HG03460 (cell line): ENCODE data around the gene HRH2.
A peak's percentile ranks its signal among the peaks of the same experiment; 100 is the strongest.
"Not testable (repeated sequence)": the region's sequence is repeated elsewhere in the genome, so short reads cannot be mapped to it uniquely, and the experiment has no call there.

Experiments used
- ATAC-seq: cut with Tn5 transposase; IDR thresholded peaks from one replicate; pipeline ENCODE4 v1.9.1; 2021; ENCODE audit not compliant: unreplicated experiment

HRH2 gene

DNA sequence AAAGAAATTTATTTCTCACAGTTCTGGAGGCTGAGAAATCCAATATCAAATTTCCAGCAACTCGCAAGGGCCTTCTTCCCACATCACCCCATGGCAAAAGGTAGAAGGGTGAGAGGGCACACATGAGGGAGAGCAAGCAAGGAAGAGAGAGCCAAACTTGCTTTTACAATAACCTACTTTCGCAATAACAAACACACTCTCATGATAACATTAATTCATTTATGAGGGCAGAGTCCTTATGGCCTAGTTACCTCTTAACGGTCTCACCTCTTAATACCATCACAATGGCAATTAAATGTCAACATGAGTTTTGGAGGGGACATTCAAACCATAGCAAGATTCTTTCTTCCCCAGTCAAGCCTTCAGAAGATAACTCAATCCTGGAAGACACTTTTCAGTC lies 11.6 kb upstream of the HRH2 start:
- ATAC-seq: no peak

DNA sequence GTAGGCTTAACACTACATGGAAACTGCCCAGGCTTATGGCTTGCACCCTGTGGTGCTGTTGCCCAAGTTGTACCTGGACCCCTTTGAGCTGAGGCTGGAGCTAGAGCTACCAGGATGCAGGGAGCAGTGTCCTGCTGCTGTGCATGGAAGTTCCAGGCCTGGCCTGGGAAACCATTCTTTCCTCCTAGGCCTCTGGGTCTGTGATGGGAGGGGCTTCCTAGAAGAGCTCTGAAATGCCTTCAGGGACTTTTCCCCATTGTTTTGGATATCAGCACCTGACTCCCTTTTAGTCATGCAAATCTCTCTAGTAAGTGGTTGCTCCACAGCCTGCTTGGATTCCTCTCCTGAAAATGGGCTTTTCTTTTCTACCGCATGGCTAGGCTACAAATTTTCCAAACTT lies 7.9 kb upstream of the HRH2 start:
- ATAC-seq: no peak

DNA sequence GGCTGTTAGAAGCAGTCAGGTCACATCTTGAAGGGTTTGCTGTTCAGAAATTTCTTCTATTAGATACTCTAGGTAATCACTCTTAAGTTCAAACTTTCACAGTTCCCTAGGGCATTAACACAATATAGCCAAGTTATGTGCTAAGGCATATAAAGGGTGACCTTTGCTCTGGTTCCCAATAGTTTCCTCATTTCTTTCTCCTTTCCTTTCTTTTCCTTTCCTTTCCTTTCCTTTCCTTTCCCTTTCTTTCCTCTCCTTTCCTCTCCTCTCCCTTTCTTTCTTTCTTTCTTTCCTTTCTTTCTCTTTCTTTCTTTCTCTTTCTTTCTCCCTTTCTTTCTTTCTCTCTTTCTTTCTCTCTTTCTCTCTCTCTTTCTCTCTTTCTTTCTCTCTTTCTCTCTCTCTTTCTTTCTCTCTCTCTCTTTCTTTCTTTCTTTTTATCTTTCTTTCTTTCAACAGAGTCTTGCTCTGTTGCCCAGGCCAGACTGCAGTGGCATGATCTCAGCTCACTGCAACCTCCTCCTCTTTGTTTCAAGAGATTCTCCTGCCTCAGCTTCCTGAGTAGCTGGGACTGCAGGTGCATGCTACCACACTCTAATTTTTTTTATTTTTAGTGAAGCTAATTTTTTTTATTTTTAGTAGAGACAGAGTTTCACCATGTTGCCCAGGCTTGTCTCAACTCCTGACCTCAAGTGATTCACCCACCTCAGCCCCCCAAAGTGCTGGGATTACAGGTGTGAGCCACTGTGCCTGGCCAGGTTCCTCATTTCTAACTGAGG lies 7.3 kb upstream of the HRH2 start:
- not testable (repeated sequence) for ATAC-seq

DNA sequence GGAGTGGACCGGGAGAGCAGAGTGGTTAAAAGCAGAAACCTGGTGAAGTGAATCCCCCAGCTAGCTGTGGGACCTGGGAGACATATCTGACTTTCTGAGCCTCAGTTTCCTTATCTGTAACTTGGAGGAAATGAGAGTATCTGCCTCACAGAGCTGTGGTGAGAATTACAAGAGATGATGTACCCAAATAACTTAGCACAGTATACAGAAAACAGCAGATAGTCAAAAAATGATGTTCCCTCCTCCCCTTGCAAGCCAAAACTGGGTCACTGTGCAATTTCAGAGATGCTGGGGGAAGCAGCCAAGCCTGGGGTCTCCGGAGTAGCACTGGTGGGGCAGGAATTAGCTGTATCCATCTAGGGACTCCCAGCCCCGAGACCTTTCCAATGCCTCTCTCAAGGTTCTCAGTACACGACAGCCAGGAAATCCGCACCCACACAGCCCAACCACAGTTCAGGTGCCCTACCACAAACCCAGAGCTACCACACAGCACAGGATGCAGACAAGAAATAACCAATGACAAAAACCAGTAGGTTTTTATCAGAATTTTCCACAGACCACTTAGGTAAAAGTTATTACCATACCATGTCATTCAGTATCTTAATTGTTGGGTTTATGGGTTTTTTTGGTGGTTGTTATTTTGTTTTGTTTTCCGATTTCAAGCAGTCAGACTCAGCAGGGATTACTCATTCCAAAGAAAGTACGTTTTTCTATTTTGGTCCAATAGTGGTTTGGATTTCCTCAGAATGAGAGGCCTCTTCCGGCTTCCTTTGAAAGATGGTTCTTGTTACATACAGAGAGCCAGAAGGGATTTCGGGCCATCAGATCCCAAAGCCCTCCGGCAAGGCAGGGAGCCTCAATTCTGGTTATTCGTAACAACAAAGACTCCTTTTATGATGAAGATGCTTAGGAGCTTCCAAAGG lies 4.9 kb upstream of the HRH2 start:
- peak; percentile 80 for ATAC-seq

DNA sequence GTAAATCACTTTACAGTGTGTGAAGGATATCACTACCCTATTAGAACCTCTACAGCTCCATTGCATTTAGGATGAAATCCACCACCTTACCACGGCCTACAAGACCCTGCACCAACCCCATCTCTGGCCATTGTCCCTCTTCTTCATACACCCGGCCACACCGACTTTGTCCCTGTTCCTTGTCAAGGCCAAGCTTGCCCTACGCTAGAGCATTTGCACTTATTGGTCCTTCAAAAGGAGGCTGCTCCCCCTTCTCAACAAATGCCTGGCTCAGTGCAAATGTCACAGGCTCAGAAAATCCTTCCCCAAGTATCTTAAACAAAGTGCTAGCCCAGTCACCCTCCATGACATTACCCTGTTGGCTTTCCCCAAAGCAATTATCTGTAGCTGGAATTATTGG lies 4.1 kb upstream of the HRH2 start:
- no peak for ATAC-seq

DNA sequence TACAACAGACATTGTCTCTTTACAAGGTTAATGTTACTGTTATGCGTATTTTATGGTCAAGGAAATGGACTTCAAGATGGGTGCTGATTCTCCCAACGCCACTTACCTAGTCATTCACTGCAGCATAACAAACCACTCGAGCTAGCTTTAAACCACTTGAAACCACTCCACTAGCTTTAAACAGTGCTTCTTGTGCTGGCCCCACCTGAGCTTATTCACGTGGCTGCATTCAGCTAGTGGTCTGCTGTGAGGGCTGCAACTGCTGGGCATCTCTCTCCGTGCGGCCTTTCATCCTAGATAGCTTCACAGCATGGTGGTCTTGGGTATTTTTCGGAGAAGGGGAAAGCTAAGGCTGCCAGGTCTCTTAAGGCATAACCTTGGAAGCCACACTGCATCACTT lies 3.5 kb upstream of the HRH2 start:
- no peak for ATAC-seq

DNA sequence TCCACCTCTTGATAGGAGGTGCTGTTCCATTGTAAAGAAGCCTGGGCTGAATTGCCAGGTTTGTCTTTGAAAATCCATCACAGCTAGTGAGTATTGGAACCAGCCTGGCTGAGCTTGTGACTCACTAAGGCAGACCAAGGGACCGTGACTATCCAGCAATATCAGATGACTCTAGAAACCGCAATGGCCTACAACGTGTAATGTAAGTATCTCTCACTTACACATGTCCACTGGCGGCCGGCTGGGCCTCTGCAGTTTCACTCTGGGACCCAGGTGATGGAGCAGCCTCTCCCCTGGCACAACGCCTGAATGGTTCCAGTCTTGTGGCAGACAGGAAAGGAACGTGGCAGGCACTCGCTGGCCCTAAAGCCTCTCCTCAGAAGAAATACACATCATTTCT lies 3.1 kb upstream of the HRH2 start:
- ATAC-seq: no peak

DNA sequence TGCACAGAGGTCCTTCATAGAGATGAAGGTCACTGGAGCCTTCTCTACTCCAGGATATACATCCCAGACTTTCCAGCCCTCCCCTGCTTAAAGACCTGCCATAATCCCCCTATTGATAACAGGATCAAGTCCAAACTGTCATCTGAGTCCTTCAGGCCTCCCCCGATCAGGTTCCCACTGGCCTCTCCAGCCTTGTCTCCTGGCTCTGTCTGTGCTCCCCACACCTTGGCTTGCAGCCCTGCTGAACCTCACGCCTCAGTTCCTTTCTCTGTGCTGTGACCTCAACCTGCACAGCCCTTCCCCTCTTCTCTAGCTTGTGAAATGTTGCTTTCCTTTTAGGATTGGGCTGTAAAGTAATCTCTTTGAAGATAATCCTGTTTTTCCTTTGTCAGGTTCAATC lies 2.5 kb upstream of the HRH2 start:
- ATAC-seq: no peak

DNA sequence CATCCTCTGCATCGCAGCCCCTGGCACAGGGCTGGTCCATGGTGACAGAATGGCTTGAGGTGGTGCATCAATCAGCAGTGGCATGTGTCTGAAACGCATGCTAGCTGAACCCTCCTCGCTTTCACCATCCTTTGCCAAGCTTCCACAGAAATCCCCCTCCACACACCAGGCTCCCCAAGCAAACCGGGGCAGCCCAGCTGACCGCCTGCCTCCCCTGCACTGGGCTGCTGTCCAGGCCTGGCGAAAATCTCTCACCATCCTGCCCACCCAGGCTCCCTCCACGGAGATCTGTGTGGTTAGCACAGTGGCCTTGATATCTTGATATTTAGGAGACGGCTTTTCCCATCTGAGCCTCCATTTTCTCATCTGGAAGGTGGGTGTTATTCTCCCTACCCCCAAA lies 905 bp upstream of the HRH2 start:
- no peak for ATAC-seq

DNA sequence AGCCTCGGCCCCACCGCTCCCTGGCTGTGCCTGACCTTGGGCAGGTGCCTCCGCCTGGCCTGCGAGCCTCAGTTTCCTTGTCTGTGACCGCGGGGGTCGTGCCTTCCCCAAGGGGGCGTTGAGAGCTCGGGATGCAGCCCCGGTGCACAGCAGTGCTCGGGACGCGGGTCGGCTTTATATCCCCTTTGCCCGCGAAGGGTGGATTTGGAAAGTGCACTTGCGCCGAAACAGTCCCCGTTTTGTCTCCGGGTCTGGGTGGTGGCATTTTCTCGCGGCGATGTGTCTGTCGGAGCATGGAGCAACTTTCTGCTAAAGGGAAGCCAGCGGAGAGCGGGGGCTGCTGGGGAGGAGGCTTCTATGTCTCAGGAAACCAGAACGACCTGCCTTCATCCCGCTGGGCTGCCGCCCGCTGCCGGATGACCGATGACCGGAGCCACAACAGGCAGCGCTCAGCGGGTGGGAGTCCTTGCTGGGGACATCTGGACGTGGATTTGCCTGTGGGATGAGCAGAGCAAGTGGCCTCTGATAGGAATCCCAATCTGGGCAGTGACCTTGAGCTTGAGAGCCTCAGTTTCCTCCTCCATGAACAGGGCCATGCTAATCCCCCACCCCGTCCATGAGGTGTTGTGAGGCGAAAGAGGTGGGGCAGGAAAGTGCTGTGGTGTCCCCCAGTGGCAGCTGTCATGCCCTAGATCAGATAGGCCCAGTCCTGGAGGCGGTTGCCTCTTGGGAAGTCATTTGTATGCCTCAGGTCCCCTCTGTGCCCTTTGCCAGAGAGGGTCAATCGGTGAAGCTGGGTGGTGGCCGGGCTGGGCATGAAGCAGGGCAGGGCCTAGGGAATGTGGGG lies 651 bp downstream of the HRH2 start:
- no peak for ATAC-seq

DNA sequence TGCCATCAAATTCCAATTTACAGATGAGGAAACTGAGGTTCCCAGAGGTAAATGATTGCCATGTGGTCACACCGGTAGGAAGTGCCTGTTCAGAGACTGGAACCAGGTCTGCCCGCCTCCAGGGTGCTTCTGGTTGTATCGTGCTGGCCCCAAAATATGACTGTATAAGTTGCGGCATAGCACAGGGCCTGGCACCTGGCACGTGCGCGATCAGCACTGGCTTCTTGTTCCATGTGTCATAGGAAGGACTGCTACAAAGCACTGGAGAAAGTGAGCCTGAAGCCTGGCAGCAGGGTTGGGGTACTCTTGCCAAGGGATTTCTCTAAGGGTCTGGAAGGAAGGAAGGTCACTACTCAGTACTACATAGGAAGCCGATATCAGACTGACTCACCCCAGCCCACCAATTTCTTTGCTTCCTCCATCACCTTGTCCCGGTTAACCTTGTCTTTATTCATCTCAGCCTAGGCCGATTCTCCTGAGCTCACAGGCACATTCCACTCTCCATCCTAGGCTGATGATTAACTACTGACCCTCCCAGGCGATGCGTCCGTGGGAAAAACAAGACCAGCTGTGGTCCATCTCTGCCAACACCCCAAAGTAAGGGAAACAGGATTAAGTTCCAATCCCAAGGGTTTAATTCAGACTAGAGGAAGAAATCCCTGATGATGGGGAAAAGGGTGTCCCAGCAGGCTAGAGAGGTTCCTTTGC lies 1.8 kb downstream of the HRH2 start:
- ATAC-seq: no peak

DNA sequence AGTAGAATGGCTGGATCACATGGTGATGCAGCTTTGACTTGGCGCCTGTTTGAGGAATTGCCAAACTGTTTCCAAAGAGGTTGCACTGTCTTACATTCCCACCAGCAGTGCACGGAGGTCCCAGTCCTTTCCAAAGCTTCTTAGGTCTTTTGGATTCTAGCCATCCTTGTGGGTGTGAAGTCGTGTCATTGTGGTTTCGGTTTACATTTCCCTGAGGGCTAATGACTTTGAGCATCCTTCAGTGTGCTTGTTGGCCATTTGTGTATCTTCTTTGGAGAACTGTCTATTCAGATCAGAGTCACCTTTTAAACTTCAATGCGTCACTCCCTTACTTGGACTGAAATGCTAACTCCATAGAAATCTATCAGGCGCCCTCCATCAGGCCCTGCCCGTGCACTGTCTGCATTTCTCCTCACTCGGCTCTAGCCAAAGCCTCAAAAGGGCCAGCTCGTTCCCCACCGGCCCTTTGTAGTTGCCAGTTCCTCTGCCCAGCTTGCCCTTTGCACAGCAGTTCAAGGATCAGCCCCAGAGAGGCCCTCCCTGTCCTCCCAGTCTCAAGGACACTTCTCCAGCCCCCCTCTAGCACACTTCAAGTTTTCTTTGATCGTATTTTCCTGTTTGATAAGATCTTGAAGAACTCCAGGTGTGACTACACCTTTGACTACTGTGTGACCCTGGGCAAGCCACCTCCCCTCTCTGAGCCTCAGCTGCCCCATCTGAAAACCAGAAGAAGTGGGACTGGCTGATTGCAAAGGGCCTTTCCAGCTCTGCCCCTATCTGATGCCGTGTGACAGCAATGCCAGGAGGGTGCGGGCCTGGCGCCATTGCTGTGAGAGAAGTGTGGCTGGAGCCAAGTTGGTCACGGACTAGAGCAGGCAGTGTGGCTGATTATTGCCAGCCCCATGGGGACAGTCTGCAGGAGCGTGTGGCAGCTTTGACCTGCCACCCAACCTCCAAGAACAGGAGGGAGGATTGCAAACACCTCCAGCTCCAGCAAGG lies 5.6 kb downstream of the HRH2 start:
- no peak for ATAC-seq

DNA sequence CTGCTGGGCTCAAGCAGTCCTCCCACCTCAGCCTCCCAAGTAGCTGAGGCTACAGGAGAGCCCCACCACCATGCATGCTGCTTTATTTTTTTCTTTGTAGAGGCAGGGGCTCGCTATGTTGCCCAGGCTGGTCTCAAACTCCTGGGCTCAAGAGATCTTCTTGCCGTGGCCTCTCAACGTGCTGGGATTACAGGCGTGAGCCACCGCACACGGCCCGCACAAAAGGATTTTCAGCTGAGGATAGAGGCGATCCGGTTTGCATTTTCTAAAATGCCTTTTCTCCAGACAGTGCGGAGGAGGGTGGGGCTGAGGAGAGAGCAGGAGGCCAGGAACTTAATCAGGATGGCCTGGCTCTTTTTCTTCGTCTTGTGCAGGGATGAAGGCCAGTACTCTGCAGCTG lies 6.9 kb downstream of the HRH2 start:
- no peak for ATAC-seq

DNA sequence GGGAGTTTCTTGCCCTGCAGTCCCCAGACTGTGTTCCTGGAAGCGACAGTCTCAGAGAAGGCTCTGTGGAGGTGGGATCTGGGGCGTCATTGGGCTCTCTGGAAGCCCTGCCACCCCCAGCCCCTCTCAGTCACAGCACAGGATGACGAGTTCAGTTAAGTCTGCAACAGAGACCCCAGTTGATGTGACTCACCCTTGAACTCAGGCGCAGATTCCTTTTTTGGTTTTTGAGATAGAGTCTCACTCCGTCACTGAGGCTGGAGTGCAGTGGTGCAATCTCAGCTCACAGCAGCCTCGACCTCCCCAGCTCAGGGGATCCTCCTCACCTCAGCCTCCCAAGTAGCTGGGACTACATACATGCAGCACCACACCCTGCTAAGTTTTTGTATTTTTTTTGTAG lies 8.3 kb downstream of the HRH2 start:
- ATAC-seq: no peak

DNA sequence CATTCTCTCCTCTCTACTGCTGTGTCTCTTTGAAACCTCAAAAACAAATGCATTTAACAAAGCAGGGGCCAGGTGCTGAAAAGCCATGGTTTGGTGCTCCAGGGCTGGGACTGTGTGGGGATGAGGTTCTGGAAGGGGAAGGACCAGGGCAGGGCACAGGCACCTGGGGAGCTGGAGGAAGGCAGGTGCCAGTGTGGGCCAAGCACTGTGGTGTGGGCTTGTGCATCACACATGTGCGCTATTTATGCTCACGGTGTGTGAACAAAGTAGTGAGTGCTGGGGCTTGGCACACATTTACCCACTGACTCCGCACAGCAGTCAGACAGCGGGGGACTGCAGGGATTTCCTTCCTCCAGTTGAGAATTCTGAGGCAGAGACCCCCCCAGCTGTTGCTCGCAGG lies 10.1 kb downstream of the HRH2 start:
- no peak for ATAC-seq

DNA sequence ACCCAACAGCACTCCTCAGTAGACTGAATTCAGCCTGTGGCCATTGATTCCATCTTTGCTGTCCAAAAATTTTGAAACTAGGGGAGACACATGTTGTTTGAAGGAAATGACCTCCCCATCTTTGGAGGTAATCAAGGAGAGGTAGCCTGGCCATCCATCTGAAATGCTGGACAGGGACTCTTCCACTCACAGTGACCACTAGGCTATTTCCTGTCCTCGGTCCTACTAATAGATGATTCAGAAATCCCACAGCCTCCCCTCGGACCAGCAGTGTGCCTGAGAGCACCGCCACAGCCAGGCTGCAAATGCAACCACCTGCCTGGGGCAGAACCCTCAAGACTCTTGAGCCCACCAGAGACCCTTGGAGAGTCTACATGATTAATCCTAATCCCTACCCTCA lies 12.5 kb downstream of the HRH2 start:
- ATAC-seq: no peak

DNA sequence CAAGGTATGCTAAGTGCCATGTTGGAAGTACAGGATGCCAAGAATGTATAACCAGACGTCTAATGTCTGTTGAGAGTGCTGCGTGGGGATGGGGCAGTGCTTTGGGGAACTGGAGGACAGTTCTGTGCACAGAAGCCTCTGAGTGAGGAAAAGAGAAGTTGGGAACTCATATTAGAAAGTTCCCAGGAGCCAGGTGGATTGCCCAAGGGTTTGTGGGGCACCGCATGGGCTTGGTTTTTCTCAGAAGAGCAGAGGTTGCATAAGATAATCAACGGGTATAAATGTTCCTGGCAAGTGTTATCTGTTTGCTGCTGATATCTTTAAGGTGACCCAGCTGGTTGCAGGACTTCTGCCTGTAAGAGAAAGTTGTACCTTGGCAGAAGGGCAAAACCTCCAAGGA lies 13.1 kb downstream of the HRH2 start:
- no peak for ATAC-seq

DNA sequence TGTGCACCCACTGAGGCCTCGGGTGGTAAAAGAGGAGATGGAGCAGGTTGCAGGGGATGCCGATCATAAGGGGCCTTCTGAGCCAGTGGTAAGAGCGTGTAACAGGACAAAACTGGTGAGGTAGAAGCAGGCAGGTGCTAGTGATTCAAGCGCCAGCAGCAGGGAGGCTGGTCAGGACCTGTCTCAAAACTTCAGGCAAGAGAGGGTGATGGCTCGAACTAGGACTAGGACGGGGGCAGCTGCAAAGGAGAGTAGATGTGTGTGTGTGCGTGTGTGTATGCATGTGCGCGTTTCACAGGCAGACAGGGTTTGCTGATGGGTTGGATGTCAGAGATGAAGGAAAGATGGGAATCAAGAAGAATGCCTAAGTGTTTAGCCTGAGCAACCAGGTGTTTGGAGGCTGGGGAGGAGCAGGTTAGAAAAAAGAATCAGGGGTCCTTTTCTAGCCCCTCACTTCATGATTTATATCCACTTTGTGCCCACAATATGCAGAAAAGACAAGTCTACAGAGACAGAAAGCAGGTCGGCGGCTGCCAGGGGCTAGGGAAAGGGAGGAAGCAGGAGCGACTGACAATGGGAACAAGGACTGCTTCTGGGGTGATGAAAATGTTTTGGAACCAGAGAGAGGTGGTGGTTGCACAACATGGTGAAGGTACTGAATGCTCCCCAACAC lies 15.2 kb downstream of the HRH2 start:
- ATAC-seq: no peak

DNA sequence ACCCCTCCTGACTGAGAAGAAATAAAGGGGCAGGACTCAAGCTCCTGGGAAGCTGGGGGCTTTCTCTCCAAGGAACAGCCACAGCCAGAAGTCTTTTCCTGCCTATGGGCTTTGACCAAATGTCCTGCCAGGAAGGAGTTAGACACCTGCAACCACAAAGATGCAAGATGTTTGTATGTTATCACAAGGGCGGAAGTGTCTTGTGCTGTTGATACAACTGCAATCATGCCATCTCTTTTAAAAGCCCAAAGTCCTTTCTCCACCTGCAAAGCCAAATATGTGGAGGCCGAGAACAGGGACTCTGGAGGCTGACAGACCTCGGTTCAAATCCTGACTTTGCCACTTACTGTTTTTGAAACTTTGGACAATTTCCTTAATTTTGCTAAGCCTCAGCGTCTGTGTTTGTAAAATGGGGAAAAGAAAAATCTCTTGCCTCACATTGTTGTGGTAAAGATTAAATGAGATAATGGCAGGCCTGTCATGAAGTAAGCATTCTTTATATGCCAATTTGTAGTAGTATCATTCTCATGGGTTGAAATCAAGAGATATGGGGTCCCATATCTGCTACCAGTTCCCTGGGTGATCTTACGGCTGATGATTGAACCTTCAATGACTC lies 17.0 kb downstream of the HRH2 start:
- ATAC-seq: no peak
